Panc1 (cell line): Measurements from ENCODE around the gene MAL.

ENCODE experiments used
- POLR2AphosphoS5 ChIP-seq: IDR thresholded peaks from 2 replicates; pipeline ENCODE4 v1.6.1; 2012; ENCODE audit warnings: mild to moderate bottlenecking, low read depth, low read length, moderate library complexity
- SIN3A ChIP-seq: IDR thresholded peaks from 2 replicates; pipeline ENCODE4 v1.6.1; 2012; ENCODE audit warnings: low read depth, mild to moderate bottlenecking, low read length, moderate library complexity, borderline replicate concordance; ENCODE audit not compliant: insufficient read depth
- TCF7L2 ChIP-seq: IDR thresholded peaks from 2 replicates; pipeline ENCODE4 v1.6.1; 2011; ENCODE audit warnings: mild to moderate bottlenecking, low read depth, low read length, inconsistent platforms
- TF ChIP-seq, protein P1 (sequence below): fragments of 450-650 bp; IDR thresholded peaks from 2 replicates; pipeline ENCODE4 v1.5.1; 2017; ENCODE audit warnings: mild to moderate bottlenecking
- TF ChIP-seq, protein P2 (sequence below), 2 experiments: IDR thresholded peaks; 2 replicates each; pipeline ENCODE4 v1.6.1; 2011 to 2012; ENCODE audit warnings: low read depth in 2 of 2, control low read depth in 1 of 2, low read length in 1 of 2, mild to moderate bottlenecking in 1 of 2, moderate library complexity in 1 of 2; ENCODE audit not compliant: insufficient read depth in 1 of 2

- TF ChIP-seq, protein P1, sequence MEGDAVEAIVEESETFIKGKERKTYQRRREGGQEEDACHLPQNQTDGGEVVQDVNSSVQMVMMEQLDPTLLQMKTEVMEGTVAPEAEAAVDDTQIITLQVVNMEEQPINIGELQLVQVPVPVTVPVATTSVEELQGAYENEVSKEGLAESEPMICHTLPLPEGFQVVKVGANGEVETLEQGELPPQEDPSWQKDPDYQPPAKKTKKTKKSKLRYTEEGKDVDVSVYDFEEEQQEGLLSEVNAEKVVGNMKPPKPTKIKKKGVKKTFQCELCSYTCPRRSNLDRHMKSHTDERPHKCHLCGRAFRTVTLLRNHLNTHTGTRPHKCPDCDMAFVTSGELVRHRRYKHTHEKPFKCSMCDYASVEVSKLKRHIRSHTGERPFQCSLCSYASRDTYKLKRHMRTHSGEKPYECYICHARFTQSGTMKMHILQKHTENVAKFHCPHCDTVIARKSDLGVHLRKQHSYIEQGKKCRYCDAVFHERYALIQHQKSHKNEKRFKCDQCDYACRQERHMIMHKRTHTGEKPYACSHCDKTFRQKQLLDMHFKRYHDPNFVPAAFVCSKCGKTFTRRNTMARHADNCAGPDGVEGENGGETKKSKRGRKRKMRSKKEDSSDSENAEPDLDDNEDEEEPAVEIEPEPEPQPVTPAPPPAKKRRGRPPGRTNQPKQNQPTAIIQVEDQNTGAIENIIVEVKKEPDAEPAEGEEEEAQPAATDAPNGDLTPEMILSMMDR, result no peak
- TF ChIP-seq SIN3A, result no peak
- TF ChIP-seq, protein P2, sequence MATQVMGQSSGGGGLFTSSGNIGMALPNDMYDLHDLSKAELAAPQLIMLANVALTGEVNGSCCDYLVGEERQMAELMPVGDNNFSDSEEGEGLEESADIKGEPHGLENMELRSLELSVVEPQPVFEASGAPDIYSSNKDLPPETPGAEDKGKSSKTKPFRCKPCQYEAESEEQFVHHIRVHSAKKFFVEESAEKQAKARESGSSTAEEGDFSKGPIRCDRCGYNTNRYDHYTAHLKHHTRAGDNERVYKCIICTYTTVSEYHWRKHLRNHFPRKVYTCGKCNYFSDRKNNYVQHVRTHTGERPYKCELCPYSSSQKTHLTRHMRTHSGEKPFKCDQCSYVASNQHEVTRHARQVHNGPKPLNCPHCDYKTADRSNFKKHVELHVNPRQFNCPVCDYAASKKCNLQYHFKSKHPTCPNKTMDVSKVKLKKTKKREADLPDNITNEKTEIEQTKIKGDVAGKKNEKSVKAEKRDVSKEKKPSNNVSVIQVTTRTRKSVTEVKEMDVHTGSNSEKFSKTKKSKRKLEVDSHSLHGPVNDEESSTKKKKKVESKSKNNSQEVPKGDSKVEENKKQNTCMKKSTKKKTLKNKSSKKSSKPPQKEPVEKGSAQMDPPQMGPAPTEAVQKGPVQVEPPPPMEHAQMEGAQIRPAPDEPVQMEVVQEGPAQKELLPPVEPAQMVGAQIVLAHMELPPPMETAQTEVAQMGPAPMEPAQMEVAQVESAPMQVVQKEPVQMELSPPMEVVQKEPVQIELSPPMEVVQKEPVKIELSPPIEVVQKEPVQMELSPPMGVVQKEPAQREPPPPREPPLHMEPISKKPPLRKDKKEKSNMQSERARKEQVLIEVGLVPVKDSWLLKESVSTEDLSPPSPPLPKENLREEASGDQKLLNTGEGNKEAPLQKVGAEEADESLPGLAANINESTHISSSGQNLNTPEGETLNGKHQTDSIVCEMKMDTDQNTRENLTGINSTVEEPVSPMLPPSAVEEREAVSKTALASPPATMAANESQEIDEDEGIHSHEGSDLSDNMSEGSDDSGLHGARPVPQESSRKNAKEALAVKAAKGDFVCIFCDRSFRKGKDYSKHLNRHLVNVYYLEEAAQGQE (IDR thresholded peaks at IDR 0.05; ENCODE audit: insufficient read depth in 1 of 2, low read depth in 2 of 2, low read length in 1 of 2), result no peak
- no peak for TF ChIP-seq POLR2AphosphoS5
- no peak for TF ChIP-seq TCF7L2
Observed at GRCh38 chr2:95043300-95044093, 18.0 kb downstream of the MAL start.
